GM18502 (cell line): ENCODE data around the gene NCK1.

Experiments
- ATAC-seq: cut with Tn5 transposase; IDR thresholded peaks from one replicate; pipeline ENCODE4 v1.9.1; 2021; ENCODE audit warnings: mild to moderate bottlenecking; ENCODE audit not compliant: unreplicated experiment, poor library complexity

NCK1 gene

DNA sequence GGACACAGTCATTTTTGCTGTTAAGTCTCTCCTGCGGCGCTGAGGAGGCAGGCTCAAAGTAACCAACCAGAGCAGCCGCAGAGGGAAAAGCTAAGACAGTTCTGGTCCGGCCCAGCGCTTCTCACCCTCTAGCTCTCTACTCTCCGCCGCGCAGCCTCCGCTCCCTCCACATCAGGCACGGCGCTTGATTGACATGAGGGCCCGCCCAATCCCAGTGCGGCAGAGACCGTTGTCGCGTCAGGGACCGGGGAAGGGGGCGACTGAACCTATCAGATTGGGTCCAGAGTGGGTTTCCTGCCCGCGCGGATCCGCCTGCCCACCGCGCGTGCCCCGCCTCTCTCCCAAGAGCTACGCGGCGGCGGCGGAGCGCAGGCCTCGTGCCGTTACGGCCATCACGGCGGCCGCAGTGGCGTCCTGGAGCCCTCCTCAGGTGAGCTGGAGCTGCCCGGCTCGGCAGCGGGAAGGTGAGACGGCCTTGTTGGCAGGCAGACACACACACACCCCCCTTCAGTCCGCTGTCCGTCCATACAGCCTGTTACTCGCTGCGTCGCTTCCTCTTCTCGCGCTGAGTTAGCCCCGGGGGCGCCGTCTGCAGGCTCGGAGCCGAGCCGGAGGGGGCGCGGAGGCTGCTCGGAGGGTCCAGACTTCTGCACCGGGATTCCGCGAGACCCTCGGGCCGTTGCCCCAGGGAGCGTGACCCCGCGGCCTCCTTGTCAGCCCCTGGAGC lies at the start of gene NCK1:
Gene NCK1 (plus strand): TSS at position 319 of the 727 bp plus-strand sequence. CDS start 65,794 bp downstream, outside the sequence.
- peak; percentile 98 for ATAC-seq

DNA sequence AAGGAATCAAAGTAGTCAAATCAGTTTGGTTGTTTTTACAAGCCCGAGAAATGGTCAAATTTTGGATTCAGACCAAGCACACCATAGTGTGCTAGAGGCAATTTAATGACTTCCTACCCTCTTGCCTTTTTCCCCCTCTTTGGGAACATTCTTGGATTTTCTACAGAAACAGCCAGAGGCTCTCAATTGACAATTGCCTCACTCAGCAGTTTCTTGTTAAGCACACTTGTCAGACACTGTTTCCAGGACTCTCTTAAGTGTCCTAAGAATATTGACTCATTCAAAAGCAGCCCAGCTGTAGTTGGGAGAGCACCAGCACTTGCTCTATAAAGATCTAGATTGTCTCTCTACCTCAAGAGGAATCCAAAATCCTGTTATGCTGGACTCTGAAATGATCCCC lies 44.6 kb upstream of the NCK1 start:
- no peak for ATAC-seq

- ATAC-seq, result no peak
Observed at GRCh38 chr3:136818191-136818768, 43.7 kb upstream of the NCK1 start.

- ATAC-seq, result peak; percentile 42
Observed at GRCh38 chr3:136818769-136819391, 43.1 kb upstream of the NCK1 start, which contains the start of gene SLC35G2. Gene SLC35G2, plus strand, starts transcription at chr3:136819126. Its CDS starts 35,335 bp downstream, at chr3:136854461.

- peak; percentile 32 for ATAC-seq
Observed at GRCh38 chr3:136819392-136819730, 42.6 kb upstream of the NCK1 start.

DNA sequence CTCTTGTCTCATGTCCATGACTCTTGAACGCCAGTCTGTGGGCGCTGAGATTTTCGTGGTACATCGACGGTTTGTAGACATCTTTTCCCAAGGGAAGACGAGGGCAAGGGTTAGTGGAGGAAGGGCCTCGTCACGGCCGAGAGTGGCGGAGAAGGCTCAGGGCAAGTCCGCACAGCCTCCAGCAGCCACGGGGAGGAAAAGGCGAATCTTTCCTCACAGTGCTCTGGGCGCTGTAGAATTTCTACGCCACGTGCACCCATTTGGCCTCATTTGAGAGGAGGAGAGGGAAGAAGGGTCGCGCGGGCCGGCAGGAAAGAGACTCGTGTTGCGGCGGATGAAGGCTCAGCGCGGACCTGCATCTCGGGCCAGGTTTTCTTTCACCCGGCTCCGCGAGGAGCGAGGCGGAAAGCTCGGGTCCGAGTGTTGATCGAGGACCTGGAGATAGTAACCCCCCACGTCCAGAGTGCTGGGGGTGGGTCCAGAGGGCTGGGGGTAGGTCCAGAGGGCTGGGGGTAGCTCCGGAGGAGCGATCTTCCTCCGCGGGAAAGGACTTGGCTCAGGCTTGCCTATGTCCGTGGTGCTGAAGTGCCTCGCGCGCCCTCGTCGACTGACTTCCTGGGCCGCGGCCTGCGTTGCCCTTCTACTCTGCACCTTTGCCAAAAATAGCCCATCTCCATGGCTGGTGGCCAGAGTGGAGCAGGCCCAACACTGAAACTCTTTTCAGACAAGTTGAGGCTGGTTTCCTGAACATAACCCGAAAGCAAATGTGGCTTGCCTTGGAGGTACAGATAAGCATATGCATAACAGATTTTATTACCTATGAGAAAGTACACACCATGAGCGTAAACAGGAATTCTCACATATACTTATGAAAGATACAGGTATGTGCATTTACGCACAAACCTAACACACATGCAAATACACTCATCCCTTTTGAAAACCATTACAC lies 42.0 kb upstream of the NCK1 start:
- ATAC-seq, result no peak

DNA sequence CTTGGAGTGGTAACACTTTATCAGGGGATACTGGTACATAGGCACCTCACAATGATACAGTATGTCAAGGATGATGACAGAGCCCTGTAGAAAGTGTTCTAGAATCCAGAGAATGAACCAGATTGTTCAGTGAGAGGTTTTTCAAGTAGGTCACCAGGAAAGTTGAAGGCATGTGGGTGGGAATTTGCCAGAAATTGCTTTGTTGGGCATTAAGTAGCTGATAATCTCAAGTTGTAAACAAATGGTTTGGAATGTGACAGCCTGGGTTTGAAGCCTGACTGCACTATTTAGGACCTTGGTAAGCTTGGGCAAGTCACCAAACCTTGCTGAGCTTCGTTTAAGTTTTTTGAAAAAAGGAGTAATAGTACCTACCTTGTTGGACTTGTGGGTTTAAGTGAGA lies 30.5 kb upstream of the NCK1 start:
- ATAC-seq, result no peak

DNA sequence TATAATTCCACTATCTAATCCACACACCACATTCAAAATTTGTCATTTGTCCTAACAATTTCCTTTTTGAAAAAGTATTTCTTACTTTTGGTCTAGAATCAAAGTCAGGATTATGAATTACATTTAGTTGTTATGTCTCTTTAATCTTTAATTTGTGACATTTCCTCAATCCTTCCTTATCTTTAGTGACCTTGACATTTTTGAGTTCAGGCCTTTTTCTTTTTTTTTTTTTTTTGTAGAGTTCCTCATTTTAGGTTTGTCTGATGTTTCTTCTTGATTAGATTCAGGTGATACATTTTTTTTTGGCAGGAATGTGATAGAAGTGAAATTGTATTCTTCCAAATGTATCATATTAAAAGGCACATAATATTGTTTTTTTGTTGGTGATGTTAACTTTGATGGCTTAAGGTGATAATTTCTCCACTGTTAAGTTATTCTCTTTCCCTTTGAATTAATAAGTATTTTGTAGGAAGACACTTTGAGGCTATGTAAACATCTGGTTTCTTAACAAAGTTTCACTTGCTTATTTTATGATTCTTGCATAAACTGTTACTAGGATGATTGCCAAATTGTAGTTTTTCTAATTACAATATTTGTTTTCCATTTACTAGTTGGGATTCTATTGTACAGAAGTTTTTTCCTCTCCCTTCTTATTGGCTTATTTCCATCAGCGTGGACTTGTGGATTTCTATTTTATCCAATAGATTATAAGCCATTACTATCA lies 26.8 kb upstream of the NCK1 start:
- ATAC-seq, result no peak

GRCh38 chr3:136835813-136836510 lies 26.0 kb upstream of the NCK1 start:
- ATAC-seq, result no peak

GRCh38 chr3:136836511-136837156 lies 25.4 kb upstream of the NCK1 start:
- no peak for ATAC-seq

- no peak for ATAC-seq
Observed at GRCh38 chr3:136838641-136839555, 23.1 kb upstream of the NCK1 start.

DNA sequence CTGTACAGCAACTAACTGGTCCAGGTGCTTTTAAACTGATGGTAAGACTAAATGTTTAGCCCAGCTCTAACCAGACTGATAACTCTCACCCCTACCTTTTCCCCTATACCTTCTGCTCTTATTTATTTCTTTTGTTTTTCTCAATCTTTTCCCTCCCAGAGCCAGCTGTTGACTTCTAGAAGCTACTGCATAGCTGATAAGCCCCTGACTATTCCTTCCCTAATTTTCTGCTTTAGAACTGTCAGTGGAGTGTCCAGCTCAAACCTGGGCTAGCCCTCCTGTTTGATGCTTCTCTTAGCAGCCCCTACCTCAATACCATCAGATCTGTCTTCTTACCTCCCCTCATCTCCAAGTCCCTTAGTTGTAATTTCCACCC lies 22.5 kb upstream of the NCK1 start:
- ATAC-seq, result no peak

DNA sequence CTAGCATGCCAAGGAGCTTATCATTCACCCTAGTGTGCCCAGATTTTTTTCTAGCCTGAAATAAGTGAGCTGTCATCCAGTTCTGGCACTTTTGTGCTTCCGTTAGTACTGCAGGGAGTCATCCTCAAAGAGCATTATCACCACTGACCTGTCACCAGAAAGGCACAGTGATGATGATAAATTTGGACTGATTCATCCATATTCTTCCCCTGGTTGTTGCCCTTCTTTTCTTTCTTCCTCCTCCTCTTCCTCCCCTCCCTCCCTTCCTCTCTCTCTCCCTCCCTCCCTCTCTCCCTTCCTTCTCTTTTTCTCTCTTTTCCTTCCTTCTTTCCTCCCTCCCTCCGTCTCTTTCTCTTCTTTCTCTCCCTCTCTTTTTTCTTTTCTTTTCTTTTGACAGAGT lies 21.8 kb upstream of the NCK1 start:
- no peak for ATAC-seq

- no peak for ATAC-seq
Observed at GRCh38 chr3:136842294-136842693, 19.7 kb upstream of the NCK1 start.

- no peak for ATAC-seq
Observed at GRCh38 chr3:136844724-136845123, 17.3 kb upstream of the NCK1 start.

DNA sequence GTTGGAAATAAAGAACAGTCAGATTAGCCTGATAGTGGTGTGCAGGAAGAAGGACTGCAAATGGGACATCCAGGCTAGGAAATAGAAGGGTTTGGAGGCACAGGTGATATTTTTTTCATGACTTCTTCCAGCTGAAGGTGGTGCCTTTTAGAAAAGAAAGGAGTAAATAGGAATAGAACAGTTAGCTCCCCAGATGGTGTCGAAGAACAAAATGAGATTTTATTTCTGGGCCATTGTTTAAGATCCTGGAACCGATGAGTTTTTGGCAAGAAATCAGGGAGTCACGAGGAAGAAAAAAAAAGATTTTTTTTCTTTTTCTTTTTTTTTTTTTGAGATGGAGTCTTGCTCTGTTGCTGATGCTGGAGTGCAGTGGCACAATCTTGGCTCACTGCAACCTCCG lies 9.8 kb upstream of the NCK1 start:
- ATAC-seq, result no peak

GRCh38 chr3:136856665-136857064 lies 5.3 kb upstream of the NCK1 start:
- ATAC-seq, result no peak

DNA sequence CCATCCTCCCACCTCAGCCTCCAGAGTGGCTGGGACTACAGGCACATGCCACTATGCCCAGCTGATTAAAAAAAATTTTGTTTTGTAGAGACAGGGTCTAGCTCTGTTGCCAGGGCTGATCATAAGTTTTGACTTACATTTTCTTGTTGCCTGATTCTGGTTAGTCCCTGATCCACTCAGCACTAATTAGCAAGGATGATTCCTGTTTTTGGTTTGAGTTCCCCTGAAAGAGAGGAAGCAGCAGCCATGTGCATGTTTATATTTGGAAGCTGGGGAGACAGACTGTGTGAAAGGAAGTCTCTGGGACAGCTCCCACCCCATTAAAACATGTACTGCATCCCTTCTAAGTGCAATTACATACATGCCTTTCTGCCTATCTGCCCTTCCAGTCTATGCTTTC lies 3.6 kb upstream of the NCK1 start:
- no peak for ATAC-seq
